GM12892 (cell line): ENCODE data around the gene FOXS1.

Source experiments
- POLR2AphosphoS5 ChIP-seq: IDR thresholded peaks from 2 replicates; pipeline ENCODE4 v1.6.1; 2011; ENCODE audit warnings: low read depth, low read length, control low read depth
- TAF1 ChIP-seq: IDR thresholded peaks from 2 replicates; pipeline ENCODE4 v1.6.1; 2011; ENCODE audit warnings: low read depth, mild to moderate bottlenecking, control low read depth, low read length, borderline replicate concordance

DNA sequence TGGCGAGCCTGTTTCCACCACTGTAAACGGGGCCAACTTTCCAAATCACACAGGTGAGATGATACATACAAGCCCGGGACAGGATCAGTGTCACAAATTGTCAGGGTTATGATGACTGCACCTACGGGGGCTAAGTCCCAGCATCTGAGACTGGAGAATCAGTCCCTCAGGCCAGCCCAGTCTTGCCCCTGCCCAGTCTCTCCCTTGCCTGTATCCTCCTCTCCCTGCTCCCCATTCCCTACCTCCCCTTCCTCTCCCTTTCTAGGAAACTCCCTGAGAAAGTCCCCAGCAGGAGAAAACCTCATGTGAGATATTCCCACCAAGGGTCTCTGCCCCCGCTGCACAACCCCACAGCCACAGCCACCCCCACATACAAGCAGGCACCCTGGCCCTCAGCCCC is 1.5 kb downstream of the FOXS1 start:
- TF ChIP-seq POLR2AphosphoS5, result no peak
- no peak for TF ChIP-seq TAF1
